Measurements from ENCODE around the gene PHF14. TPM values are rescaled to one million over a fixed set of nuclear protein-coding genes. Genes with fewer than 3 reads are reported as not detected.

The PHF14 gene
- total RNA-seq, 1 experiment from 2014 or later, result 35.4 TPM

GRCh38 chr7:11177793-11178192, 204.1 kb downstream of the PHF14 start:
- no peak overlapping the region for H3K4me2 ChIP-seq (ENCODE audit: low read length)
- H3K9ac ChIP-seq (ENCODE audit: low read length), result no peak overlapping the region
- ChIA-PET POLR2A (ENCODE audit: unreplicated experiment) (no interaction called here), CTCF (no interaction called here)
- ATAC-seq (peak; percentile 83), DNase-seq (peak; percentile 11)
- H3K27me3 ChIP-seq (ENCODE audit: low read length), result no peaks in the 10 kb centered on the region
- no peaks in the 10 kb centered on the region for H3K9me2 ChIP-seq (replicated peaks; ENCODE audit: low read length)
- no peaks in the 10 kb centered on the region for H3K36me3 ChIP-seq (ENCODE audit: low read depth, low read length)
- H3K27ac ChIP-seq (ENCODE audit: low read length), result no peak overlapping the region
- no peaks in the 10 kb centered on the region for H3K4me1 ChIP-seq (ENCODE audit: insufficient read depth, low read length)
- H2AFZ ChIP-seq (ENCODE audit: low read length), result no peak overlapping the region
- no peaks in the 10 kb centered on the region for H3F3A ChIP-seq (ENCODE audit: low read length, unreplicated experiment)
- no peak overlapping the region for H3K4me3 ChIP-seq (ENCODE audit: low read length)
- no peak for TF ChIP-seq CTCF (conservative IDR thresholded peaks at IDR 0.05; ENCODE audit: low read depth, low read length)
- TF ChIP-seq EZH2 (IDR thresholded peaks at IDR 0.05; ENCODE audit: low read length, unreplicated experiment), result no peak
- no peak for TF ChIP-seq EZH2phosphoT487 (IDR thresholded peaks at IDR 0.05; ENCODE audit: borderline replicate concordance, low read length)
- no peaks in the 10 kb centered on the region for H3K79me2 ChIP-seq (ENCODE audit: low read length)
- H3K9me3 ChIP-seq (ENCODE audit: low read length), result no peaks in the 10 kb centered on the region
- no TSS peak for BruUV-seq (replicated peaks)
- no peaks in the 10 kb centered on the region for H4K20me1 ChIP-seq (ENCODE audit: low read length)
- intact Hi-C loops (cut with micrococcal nuclease), result no loop called here

GRCh38 chr7:11181590-11181989, 207.9 kb downstream of the PHF14 start:
- Histone ChIP-seq H3K9me2 (replicated peaks; ENCODE audit: low read length) (no peaks in the 10 kb centered on the region), H3K4me2 (ENCODE audit: low read length) (no peak overlapping the region), H3K27me3 (ENCODE audit: low read length) (no peaks in the 10 kb centered on the region), H3K4me1 (ENCODE audit: insufficient read depth, low read length) (no peaks in the 10 kb centered on the region), H3K36me3 (ENCODE audit: low read depth, low read length) (no peaks in the 10 kb centered on the region), H3F3A (ENCODE audit: low read length, unreplicated experiment) (no peaks in the 10 kb centered on the region), H3K9me3 (ENCODE audit: low read length) (no peaks in the 10 kb centered on the region), H3K9ac (ENCODE audit: low read length) (no peak overlapping the region), H3K79me2 (ENCODE audit: low read length) (no peaks in the 10 kb centered on the region), H2AFZ (ENCODE audit: low read length) (no peak overlapping the region), H3K4me3 (ENCODE audit: low read length) (no peak overlapping the region), H3K27ac (ENCODE audit: low read length) (no peak overlapping the region), H4K20me1 (ENCODE audit: low read length) (no peaks in the 10 kb centered on the region)
- intact Hi-C loops (cut with micrococcal nuclease), result no loop called here
- CTCF ChIA-PET, result no interaction called here
- no peak for ATAC-seq
- no peak for TF ChIP-seq CTCF (conservative IDR thresholded peaks at IDR 0.05; ENCODE audit: low read depth, low read length)
- no peak for TF ChIP-seq EZH2 (IDR thresholded peaks at IDR 0.05; ENCODE audit: low read length, unreplicated experiment)
- no peak for TF ChIP-seq EZH2phosphoT487 (IDR thresholded peaks at IDR 0.05; ENCODE audit: borderline replicate concordance, low read length)
- POLR2A ChIA-PET (ENCODE audit: unreplicated experiment), result no interaction called here
- DNase-seq, result no peak
- no TSS peak for BruUV-seq (replicated peaks)

- BruUV-seq (replicated peaks), result no TSS peak
- intact Hi-C loops (cut with micrococcal nuclease), result no loop called here
- H3K36me3 ChIP-seq (ENCODE audit: low read depth, low read length), result no peaks in the 10 kb centered on the region
- H2AFZ ChIP-seq (ENCODE audit: low read length), result no peak overlapping the region
- no peaks in the 10 kb centered on the region for H4K20me1 ChIP-seq (ENCODE audit: low read length)
- no peak overlapping the region for H3K4me2 ChIP-seq (ENCODE audit: low read length)
- no peaks in the 10 kb centered on the region for H3K9me3 ChIP-seq (ENCODE audit: low read length)
- DNase-seq (no peak), ATAC-seq (no peak)
- no peaks in the 10 kb centered on the region for H3F3A ChIP-seq (ENCODE audit: low read length, unreplicated experiment)
- H3K4me1 ChIP-seq (ENCODE audit: insufficient read depth, low read length), result no peaks in the 10 kb centered on the region
- ChIA-PET CTCF (no interaction called here), POLR2A (ENCODE audit: unreplicated experiment) (no interaction called here)
- no peaks in the 10 kb centered on the region for H3K79me2 ChIP-seq (ENCODE audit: low read length)
- H3K9ac ChIP-seq (ENCODE audit: low read length), result no peak overlapping the region
- H3K9me2 ChIP-seq (replicated peaks; ENCODE audit: low read length), result no peaks in the 10 kb centered on the region
- no peak overlapping the region for H3K4me3 ChIP-seq (ENCODE audit: low read length)
- TF ChIP-seq EZH2phosphoT487 (IDR thresholded peaks at IDR 0.05; ENCODE audit: borderline replicate concordance, low read length) (no peak), CTCF (conservative IDR thresholded peaks at IDR 0.05; ENCODE audit: low read depth, low read length) (no peak), EZH2 (IDR thresholded peaks at IDR 0.05; ENCODE audit: low read length, unreplicated experiment) (no peak)
- no peak overlapping the region for H3K27ac ChIP-seq (ENCODE audit: low read length)
- no peaks in the 10 kb centered on the region for H3K27me3 ChIP-seq (ENCODE audit: low read length)
These were observed 209.1 kb downstream of the PHF14 start for GRCh38 chr7:11182736-11183135.

All from PC-3 (cell line).